HEK293 (cell line): ENCODE data around the gene FILIP1.

Experiments
- CTCF ChIA-PET: fragments of 350-600 bp; formaldehyde crosslinking; extraction: SDS; loops from one replicate; lab custom pipeline; 2021; ENCODE audit warnings: antibody characterized with exemption; lab: Yijun Ruan, JAX
- POLR2A ChIA-PET: fragments of 300-600 bp; formaldehyde crosslinking; extraction: SDS; loops from one replicate; lab custom pipeline; 2020; ENCODE audit warnings: antibody characterized with exemption, inconsistent platforms; lab: Yijun Ruan, JAX
- H3K27ac ChIP-seq: fragments of 200-500 bp; sonication (Bioruptor generic); 2 replicates; pipeline ENCODE4 v1.5.1; 2014; ENCODE audit warnings: low read depth, low read length, control low read depth, inconsistent platforms; ENCODE audit errors: extremely low read depth
- H3K36me3 ChIP-seq, 2 experiments: fragments of 200-500 bp in 1 of 2; sonication (Bioruptor generic) in 1 of 2; 1 replicate in 1 of 2; 2 replicates in 1 of 2; pipeline ENCODE4 v1.5.1; 2014 to 2017; ENCODE audit warnings: inconsistent platforms in 2 of 2, low read length in 2 of 2; ENCODE audit not compliant: control insufficient read depth in 2 of 2, insufficient read depth in 1 of 2
- H3K4me1 ChIP-seq: fragments of 200-500 bp; sonication (Bioruptor generic); 2 replicates; pipeline ENCODE4 v1.5.1; 2014; ENCODE audit warnings: mild to moderate bottlenecking, low read length, inconsistent platforms; ENCODE audit not compliant: control insufficient read depth, insufficient read depth
- H3K4me3 ChIP-seq: 2 replicates; pipeline ENCODE4 v1.5.1; 2011; ENCODE audit warnings: low read depth, mild to moderate bottlenecking, control low read depth, low read length, moderate library complexity
- H3K9me3 ChIP-seq: fragments of 200-500 bp; sonication (Bioruptor generic); 2 replicates; pipeline ENCODE4 v1.5.1; 2014; ENCODE audit warnings: low read depth, low read length, inconsistent platforms; ENCODE audit not compliant: control insufficient read depth, insufficient read depth
- KLF16 ChIP-seq: fragments of 450-650 bp; formaldehyde crosslinking; IDR thresholded peaks from 2 replicates; pipeline ENCODE4 v1.5.1; 2017; ENCODE audit warnings: missing biosample characterization, missing genetic modification characterization
- MZF1 ChIP-seq: fragments of 450-650 bp; formaldehyde crosslinking; IDR thresholded peaks from 2 replicates; pipeline ENCODE4 v1.5.1; 2017; ENCODE audit warnings: missing biosample characterization, missing genetic modification characterization, borderline replicate concordance
- PRDM1 ChIP-seq: fragments of 450-650 bp; formaldehyde crosslinking; IDR thresholded peaks from 2 replicates; pipeline ENCODE4; 2016; ENCODE audit warnings: missing biosample characterization, missing genetic modification characterization
- SALL2 ChIP-seq: fragments of 450-650 bp; formaldehyde crosslinking; IDR thresholded peaks from 2 replicates; pipeline ENCODE4 v1.5.0; 2017; ENCODE audit warnings: missing biosample characterization, mild to moderate bottlenecking, missing genetic modification characterization, borderline replicate concordance
- ZNF169 ChIP-seq: fragments of 450-650 bp; formaldehyde crosslinking; IDR thresholded peaks from 2 replicates; pipeline ENCODE4 v1.5.1; 2016; ENCODE audit warnings: missing biosample characterization, missing genetic modification characterization
- ZNF24 ChIP-seq: fragments of 450-650 bp; formaldehyde crosslinking; IDR thresholded peaks from 2 replicates; pipeline ENCODE4 v1.5.1; 2016; ENCODE audit warnings: missing biosample characterization, missing genetic modification characterization
- ZNF274 ChIP-seq, 2 experiments: fragments of 200-500 bp in 1 of 2; fragments of 450-650 bp in 1 of 2; sonication (Bioruptor generic) in 1 of 2; formaldehyde crosslinking in 1 of 2; IDR thresholded peaks; 2 replicates each; pipeline versions ENCODE4 v1.5.1 to v1.6.1; 2014 to 2016; ENCODE audit warnings: borderline replicate concordance in 1 of 2, inconsistent platforms in 1 of 2, low read length in 1 of 2, missing biosample characterization in 1 of 2, missing genetic modification characterization in 1 of 2
- ZNF571 ChIP-seq: fragments of 450-650 bp; formaldehyde crosslinking; IDR thresholded peaks from 2 replicates; pipeline ENCODE4 v1.5.0; 2017; ENCODE audit warnings: missing biosample characterization, missing genetic modification characterization
- ZNF600 ChIP-seq: fragments of 450-650 bp; formaldehyde crosslinking; IDR thresholded peaks from 2 replicates; pipeline ENCODE4 v1.5.1; 2016; ENCODE audit warnings: missing biosample characterization, missing genetic modification characterization
- ZNF677 ChIP-seq: fragments of 450-650 bp; IDR thresholded peaks from 2 replicates; pipeline ENCODE4 v1.5.0; 2018; ENCODE audit warnings: missing biosample characterization, mild to moderate bottlenecking, missing genetic modification characterization, moderate library complexity
- ZNF707 ChIP-seq: fragments of 450-650 bp; formaldehyde crosslinking; IDR thresholded peaks from 2 replicates; pipeline ENCODE4 v1.5.1; 2016; ENCODE audit warnings: missing biosample characterization, missing genetic modification characterization
- ZSCAN23 ChIP-seq: fragments of 450-650 bp; formaldehyde crosslinking; IDR thresholded peaks from 2 replicates; pipeline ENCODE4 v1.5.1; 2016; ENCODE audit warnings: missing biosample characterization, missing genetic modification characterization
- TF ChIP-seq, protein P1 (sequence below): fragments of 450-650 bp; formaldehyde crosslinking; IDR thresholded peaks from 2 replicates; pipeline ENCODE4 v1.5.1; 2016; ENCODE audit warnings: missing biosample characterization, missing genetic modification characterization
- TF ChIP-seq, protein P2 (sequence below): fragments of 450-650 bp; formaldehyde crosslinking; IDR thresholded peaks from 2 replicates; pipeline ENCODE4 v1.5.1; 2016; ENCODE audit warnings: missing biosample characterization, missing genetic modification characterization, borderline replicate concordance
- TF ChIP-seq, protein P3 (sequence below): fragments of 450-650 bp; formaldehyde crosslinking; IDR thresholded peaks from 2 replicates; pipeline ENCODE4 v1.5.1; 2016; ENCODE audit warnings: missing biosample characterization, missing genetic modification characterization
- TF ChIP-seq, protein P4 (sequence below): fragments of 450-650 bp; formaldehyde crosslinking; IDR thresholded peaks from 2 replicates; pipeline ENCODE4 v1.5.1; 2016; ENCODE audit warnings: missing biosample characterization, missing genetic modification characterization, low read depth
- TF ChIP-seq, protein P5 (sequence below): fragments of 450-650 bp; formaldehyde crosslinking; IDR thresholded peaks from 2 replicates; pipeline ENCODE4 v1.5.1; 2016; ENCODE audit warnings: missing biosample characterization, missing genetic modification characterization, low read depth

Gene FILIP1

DNA sequence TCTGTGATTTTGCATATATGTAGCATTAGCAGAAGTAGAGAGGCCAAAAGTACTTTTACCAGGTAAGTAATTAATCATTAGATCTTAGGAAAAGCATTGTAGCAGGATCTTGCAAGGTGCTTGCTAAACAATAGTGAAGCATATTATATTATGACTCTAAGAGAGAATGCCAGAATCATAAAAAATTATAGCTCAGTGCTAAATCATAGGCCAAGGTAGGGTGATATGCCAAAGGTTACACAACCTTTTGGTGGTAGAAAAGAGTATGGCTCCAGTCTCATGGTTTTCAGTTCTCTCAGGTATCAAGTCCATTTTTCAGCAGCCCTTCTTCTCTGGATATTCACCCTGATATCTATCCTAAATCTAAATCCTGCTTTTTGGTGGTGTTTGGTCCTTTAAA, 192.1 kb downstream of the FILIP1 start:
- H3K27ac ChIP-seq, result no peak overlapping the region
- H3K4me3 ChIP-seq, result no peak overlapping the region
- ChIA-PET POLR2A (interaction anchor here (1.5 to 1.8 kb wide), 2 partner anchors 17 to 223 kb away, joined by 3 to 5 read pairs; partner anchors contain the start of gene TMEM30A), CTCF (interaction anchor here (0.7 to 9.1 kb wide), 4 partner anchors 30 to 226 kb away, joined by 3 to 86 read pairs (median 10); no protein-coding TSS in a partner anchor)
- H3K9me3 ChIP-seq, result no peaks in the 10 kb centered on the region
- no peaks in the 10 kb centered on the region for H3K36me3 ChIP-seq
- TF ChIP-seq ZNF571 (no peak), SALL2 (tag by site-specific recombination) (no peak), ZNF24 (tag by site-specific recombination) (no peak), KLF16 (tag by site-specific recombination) (no peak), ZNF274 (IDR thresholded peaks at IDR 0.05; ENCODE audit: low read length) (no peak), ZNF274 (tag by site-specific recombination; IDR thresholded peaks at IDR 0.05; ENCODE audit: borderline replicate concordance) (no peak), ZNF677 (tag by site-specific recombination) (no peak), PRDM1 (no peak), ZNF707 (no peak), ZNF600 (tag by site-specific recombination) (no peak), MZF1 (tag by site-specific recombination) (no peak), ZNF169 (tag by site-specific recombination) (no peak), ZSCAN23 (no peak)
- TF ChIP-seq, protein P1, sequence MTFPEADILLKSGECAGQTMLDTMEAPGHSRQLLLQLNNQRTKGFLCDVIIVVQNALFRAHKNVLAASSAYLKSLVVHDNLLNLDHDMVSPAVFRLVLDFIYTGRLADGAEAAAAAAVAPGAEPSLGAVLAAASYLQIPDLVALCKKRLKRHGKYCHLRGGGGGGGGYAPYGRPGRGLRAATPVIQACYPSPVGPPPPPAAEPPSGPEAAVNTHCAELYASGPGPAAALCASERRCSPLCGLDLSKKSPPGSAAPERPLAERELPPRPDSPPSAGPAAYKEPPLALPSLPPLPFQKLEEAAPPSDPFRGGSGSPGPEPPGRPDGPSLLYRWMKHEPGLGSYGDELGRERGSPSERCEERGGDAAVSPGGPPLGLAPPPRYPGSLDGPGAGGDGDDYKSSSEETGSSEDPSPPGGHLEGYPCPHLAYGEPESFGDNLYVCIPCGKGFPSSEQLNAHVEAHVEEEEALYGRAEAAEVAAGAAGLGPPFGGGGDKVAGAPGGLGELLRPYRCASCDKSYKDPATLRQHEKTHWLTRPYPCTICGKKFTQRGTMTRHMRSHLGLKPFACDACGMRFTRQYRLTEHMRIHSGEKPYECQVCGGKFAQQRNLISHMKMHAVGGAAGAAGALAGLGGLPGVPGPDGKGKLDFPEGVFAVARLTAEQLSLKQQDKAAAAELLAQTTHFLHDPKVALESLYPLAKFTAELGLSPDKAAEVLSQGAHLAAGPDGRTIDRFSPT, result no peak
- TF ChIP-seq, protein P2, sequence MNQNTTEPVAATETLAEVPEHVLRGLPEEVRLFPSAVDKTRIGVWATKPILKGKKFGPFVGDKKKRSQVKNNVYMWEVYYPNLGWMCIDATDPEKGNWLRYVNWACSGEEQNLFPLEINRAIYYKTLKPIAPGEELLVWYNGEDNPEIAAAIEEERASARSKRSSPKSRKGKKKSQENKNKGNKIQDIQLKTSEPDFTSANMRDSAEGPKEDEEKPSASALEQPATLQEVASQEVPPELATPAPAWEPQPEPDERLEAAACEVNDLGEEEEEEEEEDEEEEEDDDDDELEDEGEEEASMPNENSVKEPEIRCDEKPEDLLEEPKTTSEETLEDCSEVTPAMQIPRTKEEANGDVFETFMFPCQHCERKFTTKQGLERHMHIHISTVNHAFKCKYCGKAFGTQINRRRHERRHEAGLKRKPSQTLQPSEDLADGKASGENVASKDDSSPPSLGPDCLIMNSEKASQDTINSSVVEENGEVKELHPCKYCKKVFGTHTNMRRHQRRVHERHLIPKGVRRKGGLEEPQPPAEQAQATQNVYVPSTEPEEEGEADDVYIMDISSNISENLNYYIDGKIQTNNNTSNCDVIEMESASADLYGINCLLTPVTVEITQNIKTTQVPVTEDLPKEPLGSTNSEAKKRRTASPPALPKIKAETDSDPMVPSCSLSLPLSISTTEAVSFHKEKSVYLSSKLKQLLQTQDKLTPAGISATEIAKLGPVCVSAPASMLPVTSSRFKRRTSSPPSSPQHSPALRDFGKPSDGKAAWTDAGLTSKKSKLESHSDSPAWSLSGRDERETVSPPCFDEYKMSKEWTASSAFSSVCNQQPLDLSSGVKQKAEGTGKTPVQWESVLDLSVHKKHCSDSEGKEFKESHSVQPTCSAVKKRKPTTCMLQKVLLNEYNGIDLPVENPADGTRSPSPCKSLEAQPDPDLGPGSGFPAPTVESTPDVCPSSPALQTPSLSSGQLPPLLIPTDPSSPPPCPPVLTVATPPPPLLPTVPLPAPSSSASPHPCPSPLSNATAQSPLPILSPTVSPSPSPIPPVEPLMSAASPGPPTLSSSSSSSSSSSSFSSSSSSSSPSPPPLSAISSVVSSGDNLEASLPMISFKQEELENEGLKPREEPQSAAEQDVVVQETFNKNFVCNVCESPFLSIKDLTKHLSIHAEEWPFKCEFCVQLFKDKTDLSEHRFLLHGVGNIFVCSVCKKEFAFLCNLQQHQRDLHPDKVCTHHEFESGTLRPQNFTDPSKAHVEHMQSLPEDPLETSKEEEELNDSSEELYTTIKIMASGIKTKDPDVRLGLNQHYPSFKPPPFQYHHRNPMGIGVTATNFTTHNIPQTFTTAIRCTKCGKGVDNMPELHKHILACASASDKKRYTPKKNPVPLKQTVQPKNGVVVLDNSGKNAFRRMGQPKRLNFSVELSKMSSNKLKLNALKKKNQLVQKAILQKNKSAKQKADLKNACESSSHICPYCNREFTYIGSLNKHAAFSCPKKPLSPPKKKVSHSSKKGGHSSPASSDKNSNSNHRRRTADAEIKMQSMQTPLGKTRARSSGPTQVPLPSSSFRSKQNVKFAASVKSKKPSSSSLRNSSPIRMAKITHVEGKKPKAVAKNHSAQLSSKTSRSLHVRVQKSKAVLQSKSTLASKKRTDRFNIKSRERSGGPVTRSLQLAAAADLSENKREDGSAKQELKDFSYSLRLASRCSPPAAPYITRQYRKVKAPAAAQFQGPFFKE (tag by site-specific recombination), result no peak
- TF ChIP-seq, protein P3, sequence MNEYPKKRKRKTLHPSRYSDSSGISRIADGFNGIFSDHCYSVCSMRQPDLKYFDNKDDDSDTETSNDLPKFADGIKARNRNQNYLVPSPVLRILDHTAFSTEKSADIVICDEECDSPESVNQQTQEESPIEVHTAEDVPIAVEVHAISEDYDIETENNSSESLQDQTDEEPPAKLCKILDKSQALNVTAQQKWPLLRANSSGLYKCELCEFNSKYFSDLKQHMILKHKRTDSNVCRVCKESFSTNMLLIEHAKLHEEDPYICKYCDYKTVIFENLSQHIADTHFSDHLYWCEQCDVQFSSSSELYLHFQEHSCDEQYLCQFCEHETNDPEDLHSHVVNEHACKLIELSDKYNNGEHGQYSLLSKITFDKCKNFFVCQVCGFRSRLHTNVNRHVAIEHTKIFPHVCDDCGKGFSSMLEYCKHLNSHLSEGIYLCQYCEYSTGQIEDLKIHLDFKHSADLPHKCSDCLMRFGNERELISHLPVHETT (tag by site-specific recombination), result no peak
- TF ChIP-seq, protein P4, sequence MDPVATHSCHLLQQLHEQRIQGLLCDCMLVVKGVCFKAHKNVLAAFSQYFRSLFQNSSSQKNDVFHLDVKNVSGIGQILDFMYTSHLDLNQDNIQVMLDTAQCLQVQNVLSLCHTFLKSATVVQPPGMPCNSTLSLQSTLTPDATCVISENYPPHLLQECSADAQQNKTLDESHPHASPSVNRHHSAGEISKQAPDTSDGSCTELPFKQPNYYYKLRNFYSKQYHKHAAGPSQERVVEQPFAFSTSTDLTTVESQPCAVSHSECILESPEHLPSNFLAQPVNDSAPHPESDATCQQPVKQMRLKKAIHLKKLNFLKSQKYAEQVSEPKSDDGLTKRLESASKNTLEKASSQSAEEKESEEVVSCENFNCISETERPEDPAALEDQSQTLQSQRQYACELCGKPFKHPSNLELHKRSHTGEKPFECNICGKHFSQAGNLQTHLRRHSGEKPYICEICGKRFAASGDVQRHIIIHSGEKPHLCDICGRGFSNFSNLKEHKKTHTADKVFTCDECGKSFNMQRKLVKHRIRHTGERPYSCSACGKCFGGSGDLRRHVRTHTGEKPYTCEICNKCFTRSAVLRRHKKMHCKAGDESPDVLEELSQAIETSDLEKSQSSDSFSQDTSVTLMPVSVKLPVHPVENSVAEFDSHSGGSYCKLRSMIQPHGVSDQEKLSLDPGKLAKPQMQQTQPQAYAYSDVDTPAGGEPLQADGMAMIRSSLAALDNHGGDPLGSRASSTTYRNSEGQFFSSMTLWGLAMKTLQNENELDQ, result no peak
- TF ChIP-seq, protein P5, sequence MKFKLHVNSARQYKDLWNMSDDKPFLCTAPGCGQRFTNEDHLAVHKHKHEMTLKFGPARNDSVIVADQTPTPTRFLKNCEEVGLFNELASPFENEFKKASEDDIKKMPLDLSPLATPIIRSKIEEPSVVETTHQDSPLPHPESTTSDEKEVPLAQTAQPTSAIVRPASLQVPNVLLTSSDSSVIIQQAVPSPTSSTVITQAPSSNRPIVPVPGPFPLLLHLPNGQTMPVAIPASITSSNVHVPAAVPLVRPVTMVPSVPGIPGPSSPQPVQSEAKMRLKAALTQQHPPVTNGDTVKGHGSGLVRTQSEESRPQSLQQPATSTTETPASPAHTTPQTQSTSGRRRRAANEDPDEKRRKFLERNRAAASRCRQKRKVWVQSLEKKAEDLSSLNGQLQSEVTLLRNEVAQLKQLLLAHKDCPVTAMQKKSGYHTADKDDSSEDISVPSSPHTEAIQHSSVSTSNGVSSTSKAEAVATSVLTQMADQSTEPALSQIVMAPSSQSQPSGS, result no peak
- H3K4me1 ChIP-seq, result no peaks in the 10 kb centered on the region
